Peyer's patch (tissue), 4 donors: ENCODE results near the gene TIGD1. TPM values are rescaled to one million over a fixed set of nuclear protein-coding genes. Genes with fewer than 3 reads are reported as not detected.

Experiments
- DNase-seq, 3 donors: peaks; one replicate each; pipeline ENCODE4 v3.0.0-alpha.2; 2017 to 2019
- H3K27ac ChIP-seq, 4 donors: fragments of 200-600 bp; sonication (generic); one replicate each; pipeline ENCODE4 v1.5.1; 2016 to 2019
- H3K27me3 ChIP-seq, 2 donors: fragments of 200-600 bp; sonication (generic); one replicate each; pipeline ENCODE4 v1.5.1; 2019
- H3K36me3 ChIP-seq, 3 donors: fragments of 200-600 bp; sonication (generic); one replicate each; pipeline ENCODE4 v1.5.1; 2016 to 2019
- H3K4me1 ChIP-seq, 4 donors: fragments of 200-600 bp; sonication (generic); one replicate each; pipeline ENCODE4 v1.5.1; 2016 to 2019
- H3K4me3 ChIP-seq, 4 donors: fragments of 200-600 bp; sonication (generic); 1 replicate in 3 of 4; 2 replicates in 1 of 4; pipeline ENCODE4 v1.5.1; 2016 to 2019; ENCODE audit warnings: mild to moderate bottlenecking in 1 of 4
- H3K9me3 ChIP-seq, 4 donors: fragments of 200-600 bp; sonication (generic); one replicate each; pipeline ENCODE4 v1.5.1; 2016 to 2019; ENCODE audit warnings: mild to moderate bottlenecking in 1 of 4
- POLR2A ChIP-seq, 2 donors: fragments of 450-650 bp; IDR thresholded peaks; one replicate each; pipeline ENCODE4 v1.5.1; 2017; ENCODE audit warnings: antibody characterized with exemption in 2 of 2, mild to moderate bottlenecking in 2 of 2, moderate library complexity in 2 of 2
- total RNA-seq, 4 donors: library from RNA; depleted of rRNA; stranded (reverse); fragments of >200 nt; gene quantifications; one replicate each; pipeline ENCODE4 v1.1.0, GENCODE V29; 2016
- TF ChIP-seq, protein P1 (sequence below), 6 experiments: fragments of 450-650 bp in 4 of 6; fragments of 200-600 bp in 2 of 6; sonication (generic) in 1 of 6; IDR thresholded peaks; one replicate each; pipeline ENCODE4 v1.5.1; 2017 to 2019; ENCODE audit warnings: antibody characterized with exemption in 6 of 6, mild to moderate bottlenecking in 3 of 6, moderate library complexity in 1 of 6

TIGD1 gene
- total RNA-seq, 4 donors from 2014 or later, result 8.6 to 31.4 (median 13.4) TPM

DNA sequence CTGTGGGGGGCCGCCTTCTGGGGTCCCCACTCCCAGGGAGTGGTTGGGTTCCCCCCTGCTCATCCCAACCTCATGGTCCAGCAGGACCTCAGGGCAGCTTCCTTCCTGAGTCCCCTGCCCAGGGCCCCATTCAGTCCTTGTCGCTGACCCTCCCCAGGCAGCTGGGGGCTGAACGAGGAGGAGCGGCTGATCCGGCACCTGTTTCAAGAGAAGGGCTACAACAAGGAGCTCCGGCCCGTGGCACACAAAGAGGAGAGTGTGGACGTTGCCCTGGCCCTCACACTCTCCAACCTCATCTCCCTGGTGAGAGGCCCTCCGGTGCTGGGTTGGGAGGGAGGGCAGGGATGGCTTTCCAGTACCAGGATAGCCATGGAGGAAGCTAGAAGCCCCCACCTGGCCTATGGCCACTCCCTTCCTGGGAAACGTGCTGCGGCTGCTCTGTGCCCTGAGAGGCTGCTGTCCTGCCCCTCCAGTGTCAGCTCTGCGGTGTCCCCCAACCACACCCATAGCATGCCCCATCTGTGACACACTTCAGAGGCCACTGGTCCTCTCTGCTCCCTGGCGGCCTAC, 23.9 kb downstream of the TIGD1 start:
- TF ChIP-seq, protein P1, sequence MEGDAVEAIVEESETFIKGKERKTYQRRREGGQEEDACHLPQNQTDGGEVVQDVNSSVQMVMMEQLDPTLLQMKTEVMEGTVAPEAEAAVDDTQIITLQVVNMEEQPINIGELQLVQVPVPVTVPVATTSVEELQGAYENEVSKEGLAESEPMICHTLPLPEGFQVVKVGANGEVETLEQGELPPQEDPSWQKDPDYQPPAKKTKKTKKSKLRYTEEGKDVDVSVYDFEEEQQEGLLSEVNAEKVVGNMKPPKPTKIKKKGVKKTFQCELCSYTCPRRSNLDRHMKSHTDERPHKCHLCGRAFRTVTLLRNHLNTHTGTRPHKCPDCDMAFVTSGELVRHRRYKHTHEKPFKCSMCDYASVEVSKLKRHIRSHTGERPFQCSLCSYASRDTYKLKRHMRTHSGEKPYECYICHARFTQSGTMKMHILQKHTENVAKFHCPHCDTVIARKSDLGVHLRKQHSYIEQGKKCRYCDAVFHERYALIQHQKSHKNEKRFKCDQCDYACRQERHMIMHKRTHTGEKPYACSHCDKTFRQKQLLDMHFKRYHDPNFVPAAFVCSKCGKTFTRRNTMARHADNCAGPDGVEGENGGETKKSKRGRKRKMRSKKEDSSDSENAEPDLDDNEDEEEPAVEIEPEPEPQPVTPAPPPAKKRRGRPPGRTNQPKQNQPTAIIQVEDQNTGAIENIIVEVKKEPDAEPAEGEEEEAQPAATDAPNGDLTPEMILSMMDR (IDR thresholded peaks at IDR 0.05), result no peak
- no peak for TF ChIP-seq POLR2A (IDR thresholded peaks at IDR 0.05)
- no peak for DNase-seq
- H3K27me3 ChIP-seq, result peaks cover 0 to 27% of the 10 kb centered on the region in 2 donors

DNA sequence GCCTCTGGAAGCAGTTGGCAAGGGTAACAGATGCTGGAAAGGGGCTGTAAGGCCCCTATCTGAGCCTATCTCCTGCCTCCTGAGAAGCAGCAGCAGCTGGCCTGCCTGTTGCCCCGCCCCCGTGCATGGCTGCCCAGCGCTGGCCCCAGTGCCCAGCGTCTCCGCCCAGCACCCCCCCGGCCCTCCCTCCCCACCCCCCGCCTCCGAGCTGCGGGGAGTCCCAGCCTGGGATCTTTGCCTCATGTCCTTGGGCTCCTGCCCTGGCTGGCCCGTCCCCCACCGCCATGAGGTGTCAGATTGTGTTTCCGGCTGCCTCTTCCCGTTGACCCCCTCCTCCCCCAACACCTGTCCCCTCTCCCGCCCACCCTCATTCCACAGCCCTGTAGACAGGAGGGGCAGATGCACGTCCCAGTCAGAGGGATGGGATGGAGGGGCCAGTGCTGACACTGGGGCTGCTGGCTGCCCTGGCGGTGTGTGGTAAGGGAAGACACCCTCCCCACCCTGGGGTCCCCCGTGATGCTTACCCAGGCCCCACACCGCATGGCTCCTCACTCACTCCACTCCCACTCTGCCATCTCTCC, 24.5 kb downstream of the TIGD1 start, which contains the start of gene CHRND:
Gene CHRND (plus strand): TSS at position 370 of the 581 bp plus-strand sequence. CDS start 56 bp downstream, at position 426.
- Histone ChIP-seq H3K36me3 (no peaks in the 10 kb centered on the region), H3K9me3 (no peaks in the 10 kb centered on the region), H3K27ac (no peak within 1 kb of the TSS), H3K27me3 (peaks cover 0 to 27% of the 10 kb centered on the region in 2 donors), H3K4me1 (peaks cover 0 to 25% (median 16%) of the 10 kb centered on the region in 4 donors), H3K4me3 (no peak within 1 kb of the TSS)
- DNase-seq, result no peak
- TF ChIP-seq, protein P1 (IDR thresholded peaks at IDR 0.05), result no peak
- no peak for TF ChIP-seq POLR2A (IDR thresholded peaks at IDR 0.05)

More for the DNA sequence above, 23.9 kb downstream of the TIGD1 start:
- no peaks in the 10 kb centered on the region for H3K36me3 ChIP-seq
- H3K4me1 ChIP-seq, result peaks cover 0 to 25% (median 16%) of the 10 kb centered on the region in 4 donors
- no peak overlapping the region for H3K27ac ChIP-seq
- H3K4me3 ChIP-seq, result no peak overlapping the region
- H3K9me3 ChIP-seq, result no peaks in the 10 kb centered on the region

GRCh38 chr2:232525199-232525598, 25.2 kb downstream of the TIGD1 start:
- H3K36me3 ChIP-seq, result no peaks in the 10 kb centered on the region
- H3K9me3 ChIP-seq, result no peaks in the 10 kb centered on the region
- no peak overlapping the region for H3K4me3 ChIP-seq
- peaks cover 0 to 25% (median 16%) of the 10 kb centered on the region in 4 donors for H3K4me1 ChIP-seq
- no peak for DNase-seq
- H3K27me3 ChIP-seq, result peaks cover 0 to 27% of the 10 kb centered on the region in 2 donors
- H3K27ac ChIP-seq, result no peak overlapping the region
- no peak for TF ChIP-seq POLR2A (IDR thresholded peaks at IDR 0.05)

DNA sequence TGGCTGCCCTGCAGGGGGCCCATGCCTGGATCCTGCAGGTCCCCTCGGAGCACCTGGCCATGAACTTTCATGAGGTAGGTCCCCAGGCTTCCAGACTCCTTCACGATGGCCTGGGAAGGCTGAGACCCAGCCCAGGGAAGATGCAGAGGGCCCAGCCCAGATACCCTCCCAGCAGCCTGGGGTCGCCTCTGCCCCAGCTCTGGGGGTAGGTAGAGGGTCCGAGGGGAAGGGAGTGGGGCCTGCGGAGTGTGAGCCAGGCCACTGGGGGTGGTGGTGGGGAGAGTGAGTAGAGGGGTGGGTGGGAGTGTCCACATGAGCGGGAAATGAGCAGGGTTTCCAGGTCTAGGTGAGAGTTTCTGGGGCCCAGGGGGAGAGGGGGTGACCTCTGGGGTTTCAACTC, 25.6 kb downstream of the TIGD1 start:
- H3K27ac ChIP-seq, result no peak overlapping the region
- H3K36me3 ChIP-seq, result no peaks in the 10 kb centered on the region
- no peak overlapping the region for H3K4me3 ChIP-seq
- no peak for TF ChIP-seq POLR2A (IDR thresholded peaks at IDR 0.05)
- TF ChIP-seq, protein P1 (IDR thresholded peaks at IDR 0.05), result no peak
- no peak for DNase-seq
- H3K27me3 ChIP-seq, result peaks cover 0 to 27% of the 10 kb centered on the region in 2 donors
- peaks cover 0 to 25% (median 16%) of the 10 kb centered on the region in 4 donors for H3K4me1 ChIP-seq
- H3K9me3 ChIP-seq, result no peaks in the 10 kb centered on the region

- Histone ChIP-seq H3K9me3 (no peaks in the 10 kb centered on the region), H3K27ac (no peak overlapping the region), H3K4me3 (peak overlapping the region in 3 of 4 donors; percentile 33 to 35 (median 35)), H3K36me3 (no peaks in the 10 kb centered on the region), H3K27me3 (peaks cover 0 to 27% of the 10 kb centered on the region in 2 donors), H3K4me1 (peaks cover 0 to 25% (median 16%) of the 10 kb centered on the region in 4 donors)
- TF ChIP-seq, protein P1 (IDR thresholded peaks at IDR 0.05), result no peak
- TF ChIP-seq POLR2A (IDR thresholded peaks at IDR 0.05), result no peak
- DNase-seq, result no peak
These were observed 26.4 kb downstream of the TIGD1 start for GRCh38 chr2:232523682-232524597.
